WTC11 (cell line): ENCODE measurements around the gene TBL1X. TPM values are rescaled to one million over a fixed set of nuclear protein-coding genes. Genes with fewer than 3 reads are reported as not detected.

Experiments
- ATAC-seq: fragments of 200-7000 bp; cut with Tn5 transposase; 2 replicates; pipeline ENCODE4 v1.10.0; 2021; ENCODE audit warnings: mild to moderate bottlenecking, moderate library complexity
- CTCF ChIA-PET: fragments of 300-600 bp; sonication (Branson Sonifier 250); formaldehyde crosslinking; loops from one replicate; lab custom pipeline; 2021; ENCODE audit warnings: antibody characterized with exemption; lab: Charles Lee
- POLR2A ChIA-PET: fragments of 350-600 bp; sonication (Branson Sonifier 250); formaldehyde crosslinking; loops from one replicate; lab custom pipeline; 2021; ENCODE audit warnings: antibody characterized with exemption; lab: Charles Lee
- DNase-seq: peaks from one replicate; pipeline ENCODE4 v3.0.0; 2021; ENCODE audit warnings: low spot score
- H3K27ac Mint-ChIP-seq: 2 replicates; pipeline ENCODE4 v1.8.0; 2021; ENCODE audit warnings: mixed read lengths
- H3K27me3 Mint-ChIP-seq: 2 replicates; pipeline ENCODE4 v1.8.0; 2021; ENCODE audit warnings: low read depth, mild to moderate bottlenecking, moderate library complexity, mixed read lengths
- H3K36me3 Mint-ChIP-seq: 2 replicates; pipeline ENCODE4 v1.8.0; 2021; ENCODE audit warnings: mixed read lengths
- H3K4me1 Mint-ChIP-seq: 2 replicates; pipeline ENCODE4 v1.8.0; 2022; ENCODE audit warnings: mixed read lengths
- H3K4me3 Mint-ChIP-seq: 2 replicates; pipeline ENCODE4 v1.8.0; 2021; ENCODE audit warnings: mild to moderate bottlenecking, moderate library complexity, mixed read lengths
- H3K9me3 Mint-ChIP-seq: 2 replicates; pipeline ENCODE4 v1.8.0; 2021; ENCODE audit warnings: mixed read lengths
- AFF4 ChIP-seq: sonication (generic); formaldehyde crosslinking; IDR thresholded peaks from 2 replicates; pipeline ENCODE4 v1.8.1; 2023; ENCODE audit warnings: mild to moderate bottlenecking, missing genetic modification reagents, borderline replicate concordance
- ATF1 ChIP-seq: sonication (generic); formaldehyde crosslinking; IDR thresholded peaks from 2 replicates; pipeline ENCODE4 v1.8.1; 2023; ENCODE audit warnings: mild to moderate bottlenecking, moderate library complexity, missing genetic modification reagents
- CREB1 ChIP-seq: sonication (generic); formaldehyde crosslinking; IDR thresholded peaks from 2 replicates; pipeline ENCODE4 v1.8.0; 2023; ENCODE audit warnings: mild to moderate bottlenecking, missing genetic modification reagents
- EMX1 ChIP-seq: fragments of 250-450 bp; sonication (Bioruptor Pico); IDR thresholded peaks from 2 replicates; pipeline ENCODE4 v1.8.0; 2021; ENCODE audit warnings: mild to moderate bottlenecking
- IRF2 ChIP-seq: sonication (generic); formaldehyde crosslinking; IDR thresholded peaks from 2 replicates; pipeline ENCODE4 v1.8.0; 2022; ENCODE audit warnings: low read depth, missing genetic modification reagents, borderline replicate concordance
- KAT7 ChIP-seq: sonication (generic); formaldehyde crosslinking; IDR thresholded peaks from 2 replicates; pipeline ENCODE4 v1.8.1; 2023; ENCODE audit warnings: missing genetic modification reagents, mild to moderate bottlenecking, borderline replicate concordance
- NR3C1 ChIP-seq: sonication (generic); formaldehyde crosslinking; conservative IDR thresholded peaks from 2 replicates; pipeline ENCODE4 v1.8.1; 2023; ENCODE audit warnings: low read depth, mild to moderate bottlenecking, missing genetic modification reagents
- PRRX2 ChIP-seq: fragments of 250-450 bp; sonication (Bioruptor Pico); IDR thresholded peaks from 2 replicates; pipeline ENCODE4 v1.8.0; 2021; ENCODE audit warnings: mild to moderate bottlenecking
- SMAD4 ChIP-seq: sonication (generic); formaldehyde crosslinking; IDR thresholded peaks from 2 replicates; pipeline ENCODE4 v1.8.0; 2022; ENCODE audit warnings: mild to moderate bottlenecking, missing genetic modification reagents
- ZNF121 ChIP-seq: sonication (generic); formaldehyde crosslinking; IDR thresholded peaks from 2 replicates; pipeline ENCODE4 v1.8.0; 2023; ENCODE audit warnings: missing genetic modification reagents
- ZNF219 ChIP-seq: sonication (generic); formaldehyde crosslinking; IDR thresholded peaks from 2 replicates; pipeline ENCODE4 v1.8.0; 2023; ENCODE audit warnings: missing genetic modification reagents, mild to moderate bottlenecking, borderline replicate concordance
- ZNF416 ChIP-seq: fragments of 250-450 bp; sonication (Bioruptor Pico); IDR thresholded peaks from 2 replicates; pipeline ENCODE4 v1.9.0; 2021; ENCODE audit warnings: mild to moderate bottlenecking, inconsistent platforms
- ZNF532 ChIP-seq: fragments of 250-450 bp; sonication (Bioruptor Pico); IDR thresholded peaks from 2 replicates; pipeline ENCODE4 v1.9.0; 2021; ENCODE audit warnings: mild to moderate bottlenecking, borderline replicate concordance
- total RNA-seq: library from RNA; stranded (reverse); gene quantifications from 3 replicates; pipeline ENCODE4 v1.2.3, GENCODE V29; 2021
- TF ChIP-seq, protein P1 (sequence below): sonication (generic); formaldehyde crosslinking; IDR thresholded peaks from 2 replicates; pipeline ENCODE4 v1.8.0; 2022; ENCODE audit warnings: missing genetic modification reagents
- TF ChIP-seq, protein P2 (sequence below): sonication (generic); formaldehyde crosslinking; IDR thresholded peaks from 2 replicates; pipeline ENCODE4 v1.8.0; 2022; ENCODE audit warnings: mild to moderate bottlenecking, missing genetic modification reagents
- TF ChIP-seq, protein P3 (sequence below): sonication (generic); formaldehyde crosslinking; IDR thresholded peaks from 2 replicates; pipeline ENCODE4 v1.8.0; 2022; ENCODE audit warnings: mild to moderate bottlenecking, missing genetic modification reagents
- TF ChIP-seq, protein P4 (sequence below): sonication (generic); formaldehyde crosslinking; IDR thresholded peaks from 2 replicates; pipeline ENCODE4 v1.8.1; 2022; ENCODE audit warnings: mild to moderate bottlenecking, moderate library complexity, missing genetic modification reagents

The TBL1X gene
- total RNA-seq, 1 experiment from 2014 or later = 27.7 TPM

DNA sequence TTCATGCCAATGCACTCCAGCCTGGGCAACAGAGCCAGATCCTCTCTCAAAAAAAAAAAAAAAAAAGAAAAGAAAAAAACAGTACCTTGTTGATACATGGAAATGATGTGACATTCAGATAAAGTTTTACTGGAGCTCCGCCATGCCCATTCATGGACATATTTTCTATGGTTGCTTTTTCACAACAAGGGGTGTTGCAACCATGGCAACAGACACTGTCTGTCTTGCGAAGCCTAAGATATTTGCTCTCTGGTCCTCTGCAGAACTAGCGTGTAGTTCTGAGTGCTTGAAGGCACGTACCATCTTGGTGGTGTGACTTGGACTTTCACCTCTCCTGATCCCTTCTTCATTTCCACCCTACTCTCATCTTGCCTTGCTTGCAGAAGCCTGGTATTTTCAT is 53.2 kb downstream of the TBL1X start (continued):
- TF ChIP-seq ZNF532 (CRISPR knock-in tag) (no peak), KAT7 (CRISPR knock-in tag) (no peak), ZNF219 (CRISPR knock-in tag) (no peak)

DNA sequence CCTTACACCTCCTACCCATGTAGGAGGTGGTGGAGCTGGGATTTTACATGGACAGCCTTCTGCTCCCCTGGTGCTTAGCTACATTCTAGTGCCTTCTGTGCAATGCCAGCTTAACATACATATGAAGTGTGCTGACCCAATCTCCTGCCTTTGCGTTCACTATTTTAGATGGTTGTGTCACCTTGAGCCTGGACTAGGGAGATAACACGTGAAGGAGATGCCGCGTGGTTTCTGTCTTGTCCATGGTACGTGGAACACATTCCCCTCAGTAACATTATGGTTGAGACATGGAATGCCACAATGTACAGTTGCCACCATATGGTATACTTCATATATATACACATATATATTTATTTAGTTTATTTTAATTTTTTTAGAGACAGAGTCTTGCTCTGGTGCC is 54.0 kb downstream of the TBL1X start:
- POLR2A ChIA-PET = no interaction called here
- ATAC-seq = no peak
- TF ChIP-seq ATF1 = no peak
- TF ChIP-seq SMAD4 = no peak
- TF ChIP-seq IRF2 (CRISPR knock-in tag) = no peak
- TF ChIP-seq NR3C1 (CRISPR knock-in tag) = no peak
- TF ChIP-seq KAT7 (CRISPR knock-in tag) = no peak
- TF ChIP-seq, protein P1, sequence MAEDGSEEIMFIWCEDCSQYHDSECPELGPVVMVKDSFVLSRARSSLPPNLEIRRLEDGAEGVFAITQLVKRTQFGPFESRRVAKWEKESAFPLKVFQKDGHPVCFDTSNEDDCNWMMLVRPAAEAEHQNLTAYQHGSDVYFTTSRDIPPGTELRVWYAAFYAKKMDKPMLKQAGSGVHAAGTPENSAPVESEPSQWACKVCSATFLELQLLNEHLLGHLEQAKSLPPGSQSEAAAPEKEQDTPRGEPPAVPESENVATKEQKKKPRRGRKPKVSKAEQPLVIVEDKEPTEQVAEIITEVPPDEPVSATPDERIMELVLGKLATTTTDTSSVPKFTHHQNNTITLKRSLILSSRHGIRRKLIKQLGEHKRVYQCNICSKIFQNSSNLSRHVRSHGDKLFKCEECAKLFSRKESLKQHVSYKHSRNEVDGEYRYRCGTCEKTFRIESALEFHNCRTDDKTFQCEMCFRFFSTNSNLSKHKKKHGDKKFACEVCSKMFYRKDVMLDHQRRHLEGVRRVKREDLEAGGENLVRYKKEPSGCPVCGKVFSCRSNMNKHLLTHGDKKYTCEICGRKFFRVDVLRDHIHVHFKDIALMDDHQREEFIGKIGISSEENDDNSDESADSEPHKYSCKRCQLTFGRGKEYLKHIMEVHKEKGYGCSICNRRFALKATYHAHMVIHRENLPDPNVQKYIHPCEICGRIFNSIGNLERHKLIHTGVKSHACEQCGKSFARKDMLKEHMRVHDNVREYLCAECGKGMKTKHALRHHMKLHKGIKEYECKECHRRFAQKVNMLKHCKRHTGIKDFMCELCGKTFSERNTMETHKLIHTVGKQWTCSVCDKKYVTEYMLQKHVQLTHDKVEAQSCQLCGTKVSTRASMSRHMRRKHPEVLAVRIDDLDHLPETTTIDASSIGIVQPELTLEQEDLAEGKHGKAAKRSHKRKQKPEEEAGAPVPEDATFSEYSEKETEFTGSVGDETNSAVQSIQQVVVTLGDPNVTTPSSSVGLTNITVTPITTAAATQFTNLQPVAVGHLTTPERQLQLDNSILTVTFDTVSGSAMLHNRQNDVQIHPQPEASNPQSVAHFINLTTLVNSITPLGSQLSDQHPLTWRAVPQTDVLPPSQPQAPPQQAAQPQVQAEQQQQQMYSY (CRISPR knock-in tag) = no peak
- no peak for TF ChIP-seq PRRX2
- TF ChIP-seq ZNF416 (CRISPR knock-in tag) = no peak
- TF ChIP-seq ZNF121 (CRISPR knock-in tag) = no peak
- TF ChIP-seq ZNF219 (CRISPR knock-in tag) = no peak
- TF ChIP-seq, protein P2, sequence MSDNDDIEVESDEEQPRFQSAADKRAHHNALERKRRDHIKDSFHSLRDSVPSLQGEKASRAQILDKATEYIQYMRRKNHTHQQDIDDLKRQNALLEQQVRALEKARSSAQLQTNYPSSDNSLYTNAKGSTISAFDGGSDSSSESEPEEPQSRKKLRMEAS (CRISPR knock-in tag) = no peak
- TF ChIP-seq ZNF532 (CRISPR knock-in tag) = no peak
- TF ChIP-seq, protein P3, sequence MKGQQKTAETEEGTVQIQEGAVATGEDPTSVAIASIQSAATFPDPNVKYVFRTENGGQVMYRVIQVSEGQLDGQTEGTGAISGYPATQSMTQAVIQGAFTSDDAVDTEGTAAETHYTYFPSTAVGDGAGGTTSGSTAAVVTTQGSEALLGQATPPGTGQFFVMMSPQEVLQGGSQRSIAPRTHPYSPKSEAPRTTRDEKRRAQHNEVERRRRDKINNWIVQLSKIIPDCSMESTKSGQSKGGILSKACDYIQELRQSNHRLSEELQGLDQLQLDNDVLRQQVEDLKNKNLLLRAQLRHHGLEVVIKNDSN = no peak
- TF ChIP-seq, protein P4, sequence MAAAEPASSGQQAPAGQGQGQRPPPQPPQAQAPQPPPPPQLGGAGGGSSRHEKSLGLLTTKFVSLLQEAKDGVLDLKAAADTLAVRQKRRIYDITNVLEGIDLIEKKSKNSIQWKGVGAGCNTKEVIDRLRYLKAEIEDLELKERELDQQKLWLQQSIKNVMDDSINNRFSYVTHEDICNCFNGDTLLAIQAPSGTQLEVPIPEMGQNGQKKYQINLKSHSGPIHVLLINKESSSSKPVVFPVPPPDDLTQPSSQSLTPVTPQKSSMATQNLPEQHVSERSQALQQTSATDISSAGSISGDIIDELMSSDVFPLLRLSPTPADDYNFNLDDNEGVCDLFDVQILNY (CRISPR knock-in tag) = no peak
- TF ChIP-seq EMX1 (CRISPR knock-in tag) = no peak
- TF ChIP-seq AFF4 = no peak
- TF ChIP-seq CREB1 (CRISPR knock-in tag) = no peak
- TF ChIP-seq, all 79 proteins: peak for 0
- no peaks in the 10 kb centered on the region for H3K9me3 Mint-ChIP-seq
- no peak overlapping the region for H3K27ac Mint-ChIP-seq
- peaks cover 43% of the 10 kb centered on the region for H3K4me1 Mint-ChIP-seq
- no peaks in the 10 kb centered on the region for H3K36me3 Mint-ChIP-seq
- no peak for DNase-seq
- no peak overlapping the region for H3K4me3 Mint-ChIP-seq
- H3K27me3 Mint-ChIP-seq = no peaks in the 10 kb centered on the region
- CTCF ChIA-PET = interaction anchor here (1.0 kb wide), 1 partner anchor 55 kb away, joined by 3 read pairs; no protein-coding TSS in a partner anchor
